Upper lobe of right lung (tissue), 1 donor: ENCODE results near the gene RUFY3. TPM values are rescaled to one million over a fixed set of nuclear protein-coding genes. Genes with fewer than 3 reads are reported as not detected.

Source experiments
- ATAC-seq: fragments of 200-7000 bp; cut with Tn5 transposase; one replicate; pipeline ENCODE4 v1.9.1; 2020; ENCODE audit warnings: mild to moderate bottlenecking, moderate library complexity
- DNase-seq: peaks from one replicate; pipeline ENCODE4 v3.0.0-alpha.2; 2020
- H3K27ac ChIP-seq: fragments of 200-600 bp; one replicate; pipeline ENCODE4 v1.8.0; 2022
- H3K27me3 ChIP-seq: fragments of 200-600 bp; one replicate; pipeline ENCODE4 v1.8.0; 2022; ENCODE audit warnings: mild to moderate bottlenecking
- H3K36me3 ChIP-seq: fragments of 200-600 bp; one replicate; pipeline ENCODE4 v1.8.0; 2022
- H3K4me1 ChIP-seq: fragments of 200-600 bp; one replicate; pipeline ENCODE4 v1.8.0; 2022
- H3K4me3 ChIP-seq: fragments of 200-600 bp; one replicate; pipeline ENCODE4 v1.8.0; 2022; ENCODE audit warnings: mild to moderate bottlenecking
- H3K9me3 ChIP-seq: fragments of 200-600 bp; one replicate; pipeline ENCODE4 v1.8.0; 2022
- intact Hi-C: fragments of 100-400 bp; cut with DNase I; formaldehyde crosslinking; loops from one replicate; pipeline ENCODE4 v1.11.0; 2022
- total RNA-seq: library from RNA; stranded (reverse); fragmentation: NEBNext Ultra II Directional; extraction: Animal tissue kit (Norgen Biotek cat#: 25700); gene quantifications from one replicate; pipeline ENCODE4 v1.2.1, GENCODE V29; 2021
- TF ChIP-seq, protein P1 (sequence below): fragments of 200-600 bp; IDR thresholded peaks from one replicate; pipeline ENCODE4 v1.8.0; 2022; ENCODE audit warnings: antibody characterized with exemption
- donor health status: DM: no; HTN: yes; CAD: no; lungs with severe emphysema.

The RUFY3 gene
- total RNA-seq, 1 donor from 2014 or later: 98.2 TPM

DNA sequence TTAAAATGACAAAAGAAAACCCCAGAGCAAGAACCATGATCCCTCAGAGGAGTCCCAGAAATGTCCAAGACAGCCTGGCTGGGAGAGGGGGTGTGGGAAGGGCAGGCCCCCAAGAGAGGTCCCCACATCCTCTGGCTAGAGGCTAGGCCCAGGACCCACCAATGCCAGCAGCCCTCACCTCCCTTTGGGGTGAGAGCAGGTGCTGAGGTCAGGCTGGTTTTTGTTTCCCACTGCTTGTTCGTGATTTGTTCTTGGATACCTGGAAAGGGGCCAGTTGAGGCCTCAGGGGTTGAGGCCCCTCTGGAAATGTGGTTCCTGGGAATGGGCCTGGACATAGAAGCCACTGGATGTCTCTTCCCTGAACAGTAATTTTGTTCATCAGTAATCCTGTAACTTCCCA lies 120.2 kb downstream of the RUFY3 start:
- DNase-seq (no peak), ATAC-seq (no peak)
- Histone ChIP-seq H3K4me3 (no peak overlapping the region), H3K4me1 (peaks cover 14% of the 10 kb centered on the region), H3K36me3 (no peaks in the 10 kb centered on the region), H3K27me3 (no peaks in the 10 kb centered on the region), H3K9me3 (no peaks in the 10 kb centered on the region), H3K27ac (no peak overlapping the region)
- TF ChIP-seq, protein P1, sequence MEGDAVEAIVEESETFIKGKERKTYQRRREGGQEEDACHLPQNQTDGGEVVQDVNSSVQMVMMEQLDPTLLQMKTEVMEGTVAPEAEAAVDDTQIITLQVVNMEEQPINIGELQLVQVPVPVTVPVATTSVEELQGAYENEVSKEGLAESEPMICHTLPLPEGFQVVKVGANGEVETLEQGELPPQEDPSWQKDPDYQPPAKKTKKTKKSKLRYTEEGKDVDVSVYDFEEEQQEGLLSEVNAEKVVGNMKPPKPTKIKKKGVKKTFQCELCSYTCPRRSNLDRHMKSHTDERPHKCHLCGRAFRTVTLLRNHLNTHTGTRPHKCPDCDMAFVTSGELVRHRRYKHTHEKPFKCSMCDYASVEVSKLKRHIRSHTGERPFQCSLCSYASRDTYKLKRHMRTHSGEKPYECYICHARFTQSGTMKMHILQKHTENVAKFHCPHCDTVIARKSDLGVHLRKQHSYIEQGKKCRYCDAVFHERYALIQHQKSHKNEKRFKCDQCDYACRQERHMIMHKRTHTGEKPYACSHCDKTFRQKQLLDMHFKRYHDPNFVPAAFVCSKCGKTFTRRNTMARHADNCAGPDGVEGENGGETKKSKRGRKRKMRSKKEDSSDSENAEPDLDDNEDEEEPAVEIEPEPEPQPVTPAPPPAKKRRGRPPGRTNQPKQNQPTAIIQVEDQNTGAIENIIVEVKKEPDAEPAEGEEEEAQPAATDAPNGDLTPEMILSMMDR: no peak
- intact Hi-C loops: no loop called here

DNA sequence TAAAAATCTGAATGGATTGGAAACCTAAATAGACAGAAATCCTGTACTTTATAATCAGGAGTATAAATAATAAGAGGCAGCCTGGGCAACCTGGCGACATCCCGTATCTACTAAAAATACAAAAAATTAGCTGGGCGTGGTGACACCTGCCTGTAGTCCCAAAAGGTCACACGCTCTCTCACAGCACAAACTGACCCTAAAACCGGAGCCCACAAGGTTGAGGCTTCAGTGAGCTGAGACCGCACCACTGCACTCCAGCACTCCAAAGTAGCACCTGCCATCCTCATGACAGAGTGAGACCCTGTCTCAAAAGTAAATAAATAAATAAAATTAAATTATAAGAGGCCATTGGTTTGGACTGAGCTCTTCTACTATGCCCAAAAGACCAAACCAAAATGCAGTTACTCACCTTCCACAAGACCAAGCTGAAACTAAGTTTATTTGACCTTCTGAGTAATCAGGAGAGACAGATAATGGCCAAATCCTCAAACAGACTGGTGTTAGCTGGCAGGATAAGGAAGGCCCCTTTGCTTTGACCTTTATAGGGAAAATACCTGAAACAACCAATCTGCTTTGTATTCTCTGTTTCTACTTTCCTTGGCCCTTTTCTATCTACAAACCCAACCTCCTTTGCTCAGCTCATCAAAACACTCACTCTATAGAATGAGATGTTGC lies 121.1 kb downstream of the RUFY3 start:
- H3K36me3 ChIP-seq: no peaks in the 10 kb centered on the region
- H3K4me3 ChIP-seq: no peak overlapping the region
- H3K9me3 ChIP-seq: no peaks in the 10 kb centered on the region
- TF ChIP-seq, protein P1: no peak
- intact Hi-C loops: no loop called here
- H3K27ac ChIP-seq: no peak overlapping the region
- ATAC-seq (no peak), DNase-seq (no peak)
- H3K27me3 ChIP-seq: no peaks in the 10 kb centered on the region
- peaks cover 5% of the 10 kb centered on the region for H3K4me1 ChIP-seq

DNA sequence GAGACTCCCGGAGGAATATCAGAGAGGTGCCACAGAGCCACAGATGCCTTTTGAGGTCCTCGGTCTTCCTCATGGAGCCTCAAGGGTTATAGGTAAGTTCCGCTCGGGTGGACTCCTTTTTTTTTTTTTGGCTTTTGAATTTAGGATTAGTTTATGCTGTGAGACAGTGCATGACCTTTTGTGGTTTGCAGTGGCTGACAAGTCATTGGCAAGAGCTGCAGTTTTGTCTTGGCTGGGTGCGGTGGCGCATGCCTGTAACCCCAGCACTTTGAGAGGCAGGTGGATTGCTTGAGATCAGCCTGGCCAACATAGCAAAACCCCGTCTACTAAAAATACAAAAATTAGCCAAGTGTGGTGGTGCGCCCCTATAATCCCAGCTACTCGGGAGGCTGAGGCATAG lies 122.4 kb downstream of the RUFY3 start:
- no peak overlapping the region for H3K4me3 ChIP-seq
- H3K36me3 ChIP-seq: no peaks in the 10 kb centered on the region
- H3K27ac ChIP-seq: no peak overlapping the region
- no peak for ATAC-seq
- TF ChIP-seq, protein P1: no peak
- DNase-seq: no peak
- H3K27me3 ChIP-seq: no peaks in the 10 kb centered on the region
- H3K9me3 ChIP-seq: no peaks in the 10 kb centered on the region
- intact Hi-C loops: no loop called here
- no peaks in the 10 kb centered on the region for H3K4me1 ChIP-seq

DNA sequence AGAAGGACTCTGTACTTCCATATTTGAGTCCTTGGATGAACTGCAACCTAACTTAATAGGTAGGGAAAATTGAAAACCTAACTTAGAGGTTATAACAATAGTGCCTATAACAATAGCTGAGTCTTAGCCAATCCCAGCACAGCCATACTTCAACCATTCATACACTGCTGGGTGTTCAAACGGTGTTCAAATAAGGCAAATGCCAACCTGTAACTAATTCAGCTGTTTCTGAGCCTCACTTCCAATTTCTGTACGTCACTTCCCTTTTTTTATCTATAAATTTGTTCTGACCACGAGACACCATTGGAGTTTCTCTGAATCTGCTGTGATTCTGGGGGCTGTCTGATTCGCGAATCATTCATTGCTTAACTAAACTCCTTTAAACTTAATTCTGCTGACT lies 127.5 kb downstream of the RUFY3 start:
- DNase-seq (no peak), ATAC-seq (no peak)
- H3K27ac ChIP-seq: no peak overlapping the region
- TF ChIP-seq, protein P1: no peak
- H3K27me3 ChIP-seq: no peaks in the 10 kb centered on the region
- H3K4me3 ChIP-seq: no peak overlapping the region
- H3K36me3 ChIP-seq: no peaks in the 10 kb centered on the region
- H3K4me1 ChIP-seq: no peaks in the 10 kb centered on the region
- no peaks in the 10 kb centered on the region for H3K9me3 ChIP-seq
- intact Hi-C loops: no loop called here

DNA sequence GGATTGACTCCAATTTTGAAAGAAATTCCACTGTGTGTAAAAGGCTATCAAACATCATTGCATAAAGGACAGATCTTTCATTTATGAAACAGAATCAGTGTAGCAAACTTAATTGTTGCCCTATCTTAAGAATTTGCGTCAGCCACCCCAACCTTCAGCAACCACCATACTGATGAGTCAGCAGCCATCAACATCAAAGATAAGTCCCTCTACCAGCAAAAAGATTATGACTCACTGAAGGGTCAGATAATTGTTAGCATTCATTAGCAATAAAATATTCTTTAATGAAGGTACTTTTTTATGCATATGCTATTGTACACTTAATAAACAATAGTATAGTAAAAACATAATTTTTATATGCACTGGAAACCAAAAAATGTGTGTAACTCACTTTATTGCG lies 133.7 kb downstream of the RUFY3 start:
- no peak for ATAC-seq
- H3K4me1 ChIP-seq: no peaks in the 10 kb centered on the region
- H3K27me3 ChIP-seq: no peaks in the 10 kb centered on the region
- H3K9me3 ChIP-seq: no peaks in the 10 kb centered on the region
- intact Hi-C loops: no loop called here
- H3K27ac ChIP-seq: no peak overlapping the region
- H3K36me3 ChIP-seq: no peaks in the 10 kb centered on the region
- no peak for DNase-seq
- H3K4me3 ChIP-seq: no peak overlapping the region
- TF ChIP-seq, protein P1: no peak

Other genes with a start within 250 kb of the RUFY3 start
- gene MUC7, start 249.8 kb upstream of the RUFY3 start, total RNA-seq: not detected
- gene AMTN, start 203.4 kb upstream of the RUFY3 start, total RNA-seq: not detected
- not detected for gene AMBN, start 129.7 kb upstream of the RUFY3 start, total RNA-seq
- gene ENAM, start 93.2 kb upstream of the RUFY3 start, total RNA-seq: 0.61 TPM
- gene JCHAIN, start 55.5 kb upstream of the RUFY3 start, total RNA-seq: 99.1 TPM
- 27.2 TPM for gene UTP3, start 33.4 kb upstream of the RUFY3 start, total RNA-seq
- 55.1 TPM for gene GRSF1, start 117.9 kb downstream of the RUFY3 start, total RNA-seq
- 34.2 TPM for gene MOB1B, start 180.4 kb downstream of the RUFY3 start, total RNA-seq